Vagina (tissue), 2 donors: ENCODE data around the gene MYO18A.

Experiments used
- CTCF ChIP-seq, 3 experiments: fragments of 450-650 bp in 2 of 3; fragments of 200-600 bp in 1 of 3; sonication (generic) in 1 of 3; IDR thresholded peaks; one replicate each; pipeline ENCODE4 v1.5.1; 2017 to 2019; ENCODE audit warnings: antibody characterized with exemption in 3 of 3, mild to moderate bottlenecking in 2 of 3, moderate library complexity in 2 of 3
- POLR2A ChIP-seq, 2 donors: fragments of 450-650 bp; IDR thresholded peaks; one replicate each; pipeline ENCODE4 v1.6.1; 2017; ENCODE audit warnings: antibody characterized with exemption in 2 of 2, mild to moderate bottlenecking in 2 of 2, moderate library complexity in 2 of 2

- TF ChIP-seq CTCF (IDR thresholded peaks at IDR 0.05): no peak
- TF ChIP-seq POLR2A (IDR thresholded peaks at IDR 0.05): no peak
Measured at GRCh38 chr17:29100296-29100695, 79.9 kb downstream of the MYO18A start.
